GM12878 (cell line): ENCODE measurements around the gene SFSWAP. TPM values are rescaled to one million over a fixed set of nuclear protein-coding genes. Genes with fewer than 3 reads are reported as not detected.
"Not testable (repeated sequence)": the region's sequence is repeated elsewhere in the genome, so short reads cannot be mapped to it uniquely, and the experiment has no call there.

Source experiments
- ATAC-seq: fragments of 200-7000 bp; cut with Tn5 transposase; 3 replicates; pipeline ENCODE4 v1.9.1; 2020; ENCODE audit warnings: mild to moderate bottlenecking, moderate library complexity
- BruUV-seq: library from RNA; stranded (reverse); fragments of 400-500 nt; replicated peaks from 2 replicates; lab custom pipeline; 2021; lab: Mats Ljungman, UMichigan
- CTCF ChIA-PET: fragments of 300-600 bp; sonication (Branson Sonifier 250); formaldehyde crosslinking; extraction: SDS; loops from one replicate; lab custom pipeline; 2021; ENCODE audit warnings: inconsistent platforms; lab: Yijun Ruan, JAX
- POLR2A ChIA-PET: fragments of 350-600 bp; formaldehyde crosslinking; extraction: SDS; loops from one replicate; lab custom pipeline; 2021; ENCODE audit warnings: inconsistent platforms; lab: Charles Lee
- RAD21 ChIA-PET: fragments of 300-600 bp; sonication (Branson Sonifier 250); formaldehyde crosslinking; loops from one replicate; lab custom pipeline; 2023; ENCODE audit warnings: antibody characterized with exemption; ENCODE audit not compliant: unreplicated experiment; lab: Charles Lee
- SMC1A ChIA-PET: fragments of 300-600 bp; sonication (Branson Sonifier 250); formaldehyde crosslinking; loops from one replicate; lab custom pipeline; 2023; ENCODE audit not compliant: unreplicated experiment, uncharacterized antibody; lab: Charles Lee
- DNase-seq: peaks from one replicate; pipeline ENCODE4 v3.0.0-alpha.2; 2011; ENCODE audit warnings: low read depth, low spot score
- FAIRE-seq: peaks from 3 replicates; lab custom pipeline; 2011; peaks lifted over from hg19 to GRCh38; lab: Jason Lieb, UNC
- H2AFZ ChIP-seq: 2 replicates; pipeline ENCODE4 v1.6.0; 2011; ENCODE audit warnings: low read depth, low read length, control low read depth; ENCODE audit not compliant: control insufficient read depth
- H3K27ac ChIP-seq: 2 replicates; pipeline ENCODE4 v1.5.1; 2011; ENCODE audit warnings: control low read depth; ENCODE audit not compliant: control insufficient read depth, insufficient read depth
- H3K27me3 ChIP-seq, 2 experiments: replicated peaks in 1 of 2; 2 replicates each; pipeline versions ENCODE4 v1.6.0 to v1.6.1; 2011; ENCODE audit warnings: low read length in 1 of 2; ENCODE audit not compliant: control insufficient read depth in 2 of 2, insufficient read depth in 2 of 2
- H3K36me3 ChIP-seq, 2 experiments: 2 replicates each; pipeline ENCODE4 v1.5.1; 2011; ENCODE audit warnings: low read length in 1 of 2; ENCODE audit not compliant: control insufficient read depth in 2 of 2, insufficient read depth in 2 of 2
- H3K4me1 ChIP-seq: 2 replicates; pipeline ENCODE4 v1.6.1; 2011; ENCODE audit warnings: mild to moderate bottlenecking, low read length, moderate library complexity, mixed read lengths; ENCODE audit not compliant: control insufficient read depth, insufficient read depth
- H3K4me2 ChIP-seq: 2 replicates; pipeline ENCODE4 v1.6.0; 2011; ENCODE audit warnings: control low read depth; ENCODE audit not compliant: control insufficient read depth, insufficient read depth
- H3K4me3 ChIP-seq: fragments of 200-600 bp; sonication (generic); 2 replicates; pipeline ENCODE4 v1.5.1; 2016
- H3K79me2 ChIP-seq: 2 replicates; pipeline ENCODE4 v1.6.0; 2011; ENCODE audit warnings: low read length; ENCODE audit not compliant: control insufficient read depth, insufficient read depth
- H3K9ac ChIP-seq: 2 replicates; pipeline ENCODE4 v1.8.0; 2011; ENCODE audit warnings: low read length, control low read depth, mixed read lengths; ENCODE audit not compliant: control insufficient read depth, insufficient read depth
- H3K9me3 ChIP-seq: replicated peaks from 3 replicates; pipeline ENCODE4 v1.5.1; 2011; ENCODE audit warnings: mild to moderate bottlenecking, low read length; ENCODE audit not compliant: control insufficient read depth, insufficient read depth
- H4K20me1 ChIP-seq: 2 replicates; pipeline ENCODE4 v1.6.0; 2011; ENCODE audit not compliant: control insufficient read depth, insufficient read depth
- ASH2L ChIP-seq: fragments of 300-600, 200-600 bp; sonication (generic); IDR thresholded peaks from 2 replicates; pipeline ENCODE4 v1.6.1; 2017; ENCODE audit warnings: low read depth, mild to moderate bottlenecking, borderline replicate concordance
- ATF7 ChIP-seq: fragments of 450-650 bp; IDR thresholded peaks from 2 replicates; pipeline ENCODE4 v1.6.1; 2016; ENCODE audit warnings: low read depth, mild to moderate bottlenecking
- CEBPB ChIP-seq, 2 experiments: fragments of 150-350 bp in 1 of 2; IDR thresholded peaks; 2 replicates each; pipeline ENCODE4 v1.6.1; 2012 to 2014; ENCODE audit warnings: low read depth in 2 of 2, low read length in 2 of 2, borderline replicate concordance in 1 of 2, inconsistent platforms in 1 of 2
- ESRRA ChIP-seq: IDR thresholded peaks from 2 replicates; pipeline ENCODE4 v1.6.1; 2012; ENCODE audit warnings: mild to moderate bottlenecking, low read length, improper control_type of control experiment
- JUNB ChIP-seq: IDR thresholded peaks from 2 replicates; pipeline ENCODE4 v1.6.1; 2016; ENCODE audit warnings: antibody characterized with exemption, mild to moderate bottlenecking
- KAT2A ChIP-seq: conservative IDR thresholded peaks from 2 replicates; pipeline ENCODE4 v1.6.1; 2011; ENCODE audit warnings: low read depth, low read length; ENCODE audit not compliant: control insufficient read depth
- LARP7 ChIP-seq: fragments of 450-650 bp; IDR thresholded peaks from 2 replicates; pipeline ENCODE4 v1.6.1; 2017; ENCODE audit warnings: mild to moderate bottlenecking
- NR2C2 ChIP-seq: IDR thresholded peaks from 2 replicates; pipeline ENCODE4 v1.6.1; 2011; ENCODE audit warnings: borderline replicate concordance, low read depth; ENCODE audit not compliant: control insufficient read depth, insufficient read length
- PRDM15 ChIP-seq: fragments of 450-650 bp; formaldehyde crosslinking; IDR thresholded peaks from 2 replicates; pipeline ENCODE4 v1.4.0; 2020; ENCODE audit warnings: mild to moderate bottlenecking, moderate library complexity
- REST ChIP-seq: IDR thresholded peaks from 2 replicates; pipeline ENCODE4 v1.6.1; 2012; ENCODE audit warnings: mild to moderate bottlenecking, low read depth, low read length
- WGBS: methylation state at CpG from one replicate; pipeline ENCODE4 v1.1.6; 2016; ENCODE audit warnings: low lambda C conversion rate; ENCODE audit not compliant: insufficient replicate concordance, insufficient coverage; ENCODE audit errors: missing lambda C conversion rate; 5-methylcytosine and 5-hydroxymethylcytosine counted together
- in situ Hi-C: fragments of 300-500 bp; cut with MboI; formaldehyde crosslinking; loops from 9 replicates; pipeline ENCODE4 v1.14.3; 2018; ENCODE audit warnings: mixed read lengths
- intact Hi-C: fragments of 100-400 bp; cut with micrococcal nuclease; formaldehyde crosslinking; loops from one replicate; pipeline ENCODE4 v1.14.2; 2022; ENCODE audit not compliant: unreplicated experiment
- polyA plus RNA-seq, 11 experiments: library from polyadenylated mRNA; depleted of rRNA in 4 of 11; unstranded in 6 of 11; stranded (reverse) in 5 of 11; fragments of >200 nt; fragmentation: Nextera tagmentation in 4 of 11; fragmentation: Illumina TruSeq in 1 of 11; extraction: Ambion mirVana in 4 of 11; extraction: Trizol in 1 of 11; gene quantifications; 1 replicate in 1 of 11; 2 replicates in 10 of 11; pipeline versions ENCODE4 v1.2.1 to v1.2.3, GENCODE V29; 2011 to 2016; ENCODE audit warnings: inconsistent platforms in 2 of 11, missing spikeins in 2 of 11, low read depth in 1 of 11
- total RNA-seq, 4 experiments: library from RNA; depleted of rRNA in 3 of 4; stranded (reverse); fragments of >200 nt in 3 of 4; fragmentation: Illumina TruSeq in 1 of 4; extraction: Trizol in 1 of 4; gene quantifications; 2 replicates each; pipeline versions ENCODE4 v1.2.1 to v1.2.3, GENCODE V29; 2013 to 2021

SFSWAP gene
- total and polyA plus RNA-seq, 10 of the 15 experiments (the other 5 are each of a cell fraction or from before 2014, with no cell fraction given) = 1.8 to 48.6 (median 25.0) TPM

- H3K9me3 ChIP-seq, H3K9ac ChIP-seq, FAIRE-seq, CTCF ChIA-PET, H3K4me3 ChIP-seq, H2AFZ ChIP-seq, H3K27me3 ChIP-seq, BruUV-seq, H3K79me2 ChIP-seq, H4K20me1 ChIP-seq, ATAC-seq, H3K4me2 ChIP-seq, in situ Hi-C loops, DNase-seq, POLR2A ChIA-PET, H3K27ac ChIP-seq: not testable (repeated sequence)
- RAD21 ChIA-PET = interaction anchor here (1.5 kb wide), 1 partner anchor 684 kb away, joined by 5 read pairs; no protein-coding TSS in a partner anchor
- 84% methylated on average over 9 of the region's 9 CpGs for WGBS
- H3K4me1 ChIP-seq = peaks cover 31% of the 10 kb centered on the region
- H3K36me3 ChIP-seq = peaks cover 3 to 17% of the 10 kb centered on the region in 2 experiments
- SMC1A ChIA-PET = interaction anchor here (1.7 to 1.8 kb wide), 2 partner anchors 8 to 23 kb away, joined by 6 to 8 read pairs; no protein-coding TSS in a partner anchor
- intact Hi-C loops = loop anchor here (10.0 kb wide), 1 partner anchor 178 kb away; no protein-coding TSS in a partner anchor
Observed at GRCh38 chr12:131777269-131777668, 66.4 kb downstream of the SFSWAP start.

- intact Hi-C loops (loop anchor here (10.0 kb wide), 1 partner anchor 176 kb away; no protein-coding TSS in a partner anchor), in situ Hi-C loops (no loop called here)
- H3K79me2 ChIP-seq = no peaks in the 10 kb centered on the region; the same call in 1 of the 2 replicates
- ATAC-seq (no peak), FAIRE-seq (no peak), DNase-seq (no peak)
- H3K4me1 ChIP-seq = peaks cover 16% of the 10 kb centered on the region
- no peak overlapping the region for H2AFZ ChIP-seq
- ChIA-PET POLR2A (no interaction called here), SMC1A (no interaction called here), CTCF (no interaction called here), RAD21 (no interaction called here)
- H3K27ac ChIP-seq = no peak overlapping the region
- no peak overlapping the region for H3K4me2 ChIP-seq
- H4K20me1 ChIP-seq = no peaks in the 10 kb centered on the region
- no peak overlapping the region for H3K9ac ChIP-seq
- no peaks in the 10 kb centered on the region for H3K9me3 ChIP-seq
- H3K4me3 ChIP-seq = no peak overlapping the region
- peaks cover 1 to 17% of the 10 kb centered on the region in 2 experiments for H3K36me3 ChIP-seq
- no peaks in the 10 kb centered on the region for H3K27me3 ChIP-seq
- 96% methylated on average over 23 of the region's 23 CpGs for WGBS
- no TSS peak for BruUV-seq
- TF ChIP-seq NR2C2 (no peak), ESRRA (no peak), JUNB (no peak), PRDM15 (CRISPR knock-in tag) (no peak), LARP7 (no peak), ASH2L (no peak), ATF7 (no peak), REST (no peak), CEBPB (IDR thresholded peaks at IDR 0.05; ENCODE audit: borderline replicate concordance in 1 of 2, low read depth in 2 of 2, low read length in 2 of 2) (no peak), KAT2A (no peak)
Observed at GRCh38 chr12:131779027-131779426, 68.1 kb downstream of the SFSWAP start.
